Measurements from ENCODE around the gene LRRC27.

DNA sequence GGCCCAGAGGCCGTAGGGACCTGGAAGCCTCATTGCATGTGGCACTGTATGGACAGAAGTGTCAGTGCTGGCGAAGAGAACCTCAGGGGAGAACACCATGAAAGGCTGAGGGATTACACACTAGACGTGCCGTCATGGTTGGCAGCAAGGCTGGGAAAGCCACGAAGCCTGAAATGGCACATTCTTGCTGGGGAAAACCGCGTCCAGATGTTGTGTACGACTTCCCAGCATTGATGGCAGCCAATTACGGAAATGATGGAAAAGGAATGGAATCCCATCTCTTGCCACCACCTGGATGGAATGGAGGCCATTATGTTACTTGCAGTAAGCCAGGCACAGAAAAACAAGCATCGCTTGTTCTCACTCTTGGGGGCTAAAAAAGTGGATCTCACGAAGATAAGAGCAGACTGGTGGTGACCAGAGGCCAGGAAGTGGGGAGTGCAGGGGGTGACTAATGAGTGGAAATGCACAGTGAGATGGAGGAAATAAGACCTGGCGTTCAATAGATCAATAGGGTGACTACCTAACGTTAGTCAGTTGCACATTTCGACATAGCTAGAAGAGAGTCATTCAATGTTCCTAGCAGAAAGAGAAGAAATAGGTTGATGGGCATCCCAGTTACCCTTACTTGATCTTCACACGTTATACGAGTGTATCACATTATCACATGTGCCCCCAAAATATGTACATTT, 50.4 kb downstream of the LRRC27 start:
- TF ChIP-seq, protein P1, sequence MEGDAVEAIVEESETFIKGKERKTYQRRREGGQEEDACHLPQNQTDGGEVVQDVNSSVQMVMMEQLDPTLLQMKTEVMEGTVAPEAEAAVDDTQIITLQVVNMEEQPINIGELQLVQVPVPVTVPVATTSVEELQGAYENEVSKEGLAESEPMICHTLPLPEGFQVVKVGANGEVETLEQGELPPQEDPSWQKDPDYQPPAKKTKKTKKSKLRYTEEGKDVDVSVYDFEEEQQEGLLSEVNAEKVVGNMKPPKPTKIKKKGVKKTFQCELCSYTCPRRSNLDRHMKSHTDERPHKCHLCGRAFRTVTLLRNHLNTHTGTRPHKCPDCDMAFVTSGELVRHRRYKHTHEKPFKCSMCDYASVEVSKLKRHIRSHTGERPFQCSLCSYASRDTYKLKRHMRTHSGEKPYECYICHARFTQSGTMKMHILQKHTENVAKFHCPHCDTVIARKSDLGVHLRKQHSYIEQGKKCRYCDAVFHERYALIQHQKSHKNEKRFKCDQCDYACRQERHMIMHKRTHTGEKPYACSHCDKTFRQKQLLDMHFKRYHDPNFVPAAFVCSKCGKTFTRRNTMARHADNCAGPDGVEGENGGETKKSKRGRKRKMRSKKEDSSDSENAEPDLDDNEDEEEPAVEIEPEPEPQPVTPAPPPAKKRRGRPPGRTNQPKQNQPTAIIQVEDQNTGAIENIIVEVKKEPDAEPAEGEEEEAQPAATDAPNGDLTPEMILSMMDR (IDR thresholded peaks at IDR 0.05) = no peak
- no peak for TF ChIP-seq POLR2A (IDR thresholded peaks at IDR 0.05)

Measured in Peyer's patch (tissue), 4 donors.